Hematopoietic multipotent progenitor cell treated with erythropoietin and hydrocortisone succinate and interleukin-3 and kit ligand, for 17 days (in vitro differentiated cells): Measurements from ENCODE around the gene GCN1.

Experiments
- DNase-seq: peaks from one replicate; pipeline ENCODE4 v3.0.0-alpha.2; 2015; ENCODE audit warnings: low spot score

Gene GCN1

GRCh38 chr12:120093592-120094355, 100.7 kb downstream of the GCN1 start:
- no peak for DNase-seq

GRCh38 chr12:120093336-120093591, 101.3 kb downstream of the GCN1 start:
- no peak for DNase-seq

- no peak for DNase-seq
These were observed 101.8 kb downstream of the GCN1 start for GRCh38 chr12:120092551-120093335.

GRCh38 chr12:120091371-120092090, 103.0 kb downstream of the GCN1 start:
- no peak for DNase-seq

GRCh38 chr12:120090626-120091295, 103.8 kb downstream of the GCN1 start:
- DNase-seq = no peak

GRCh38 chr12:120090206-120090605, 104.3 kb downstream of the GCN1 start:
- no peak for DNase-seq

GRCh38 chr12:120089796-120090195, 104.7 kb downstream of the GCN1 start:
- DNase-seq = no peak

- DNase-seq = no peak
These were observed 105.4 kb downstream of the GCN1 start for GRCh38 chr12:120089105-120089504.

- DNase-seq = peak; percentile 96
These were observed 107.5 kb downstream of the GCN1 start for GRCh38 chr12:120086801-120087621.

GRCh38 chr12:120085920-120086645, 108.4 kb downstream of the GCN1 start:
- DNase-seq = no peak

GRCh38 chr12:120081641-120082040, 112.9 kb downstream of the GCN1 start:
- no peak for DNase-seq

- no peak for DNase-seq
These were observed 114.8 kb downstream of the GCN1 start for GRCh38 chr12:120079411-120080400.

- no peak for DNase-seq
These were observed 115.6 kb downstream of the GCN1 start for GRCh38 chr12:120078868-120079267.

- DNase-seq = no peak
These were observed 117.3 kb downstream of the GCN1 start for GRCh38 chr12:120077260-120077659.
